ENCODE data around the gene PLA2G3. TPM values are rescaled to one million over a fixed set of nuclear protein-coding genes. Genes with fewer than 3 reads are reported as not detected.
A peak's percentile ranks its signal among the peaks of the same experiment; 100 is the strongest.

The PLA2G3 gene
- total RNA-seq, 1 experiment from 2014 or later, result not detected

DNA sequence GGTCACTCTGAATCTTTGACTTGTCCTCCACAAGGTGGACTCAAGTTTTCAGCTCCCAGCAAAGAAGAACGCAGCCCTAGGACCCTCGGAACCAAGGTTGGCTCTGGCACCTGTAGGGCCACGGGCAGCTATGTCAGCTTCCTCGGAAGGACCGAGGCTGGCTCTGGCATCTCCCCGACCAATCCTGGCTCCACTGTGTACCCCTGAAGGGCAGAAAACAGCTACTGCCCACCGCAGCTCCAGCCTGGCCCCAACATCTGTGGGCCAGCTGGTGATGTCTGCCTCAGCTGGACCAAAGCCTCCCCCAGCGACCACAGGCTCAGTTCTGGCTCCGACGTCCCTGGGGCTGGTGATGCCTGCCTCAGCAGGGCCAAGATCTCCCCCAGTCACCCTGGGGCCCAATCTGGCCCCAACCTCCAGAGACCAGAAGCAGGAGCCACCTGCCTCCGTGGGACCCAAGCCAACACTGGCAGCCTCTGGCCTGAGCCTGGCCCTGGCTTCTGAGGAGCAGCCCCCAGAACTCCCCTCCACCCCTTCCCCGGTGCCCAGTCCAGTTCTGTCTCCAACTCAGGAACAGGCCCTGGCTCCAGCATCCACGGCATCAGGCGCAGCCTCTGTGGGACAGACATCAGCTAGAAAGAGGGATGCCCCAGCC is 15.4 kb downstream of the PLA2G3 start:
- H3K27ac ChIP-seq (ENCODE audit: low read length), result no peak overlapping the region
- in situ Hi-C loops (cut with HindIII; ENCODE audit: low pct_unique_long_range_greater_than_20kb, low sequenced_read_pairs), result no loop called here
- no peaks in the 10 kb centered on the region for H3K27me3 ChIP-seq (ENCODE audit: control insufficient read depth, insufficient read depth, low read length)
- ChIA-PET CTCF (no interaction called here), POLR2A (interaction anchor here (0.6 kb wide), 1 partner anchor 198 kb away, joined by 3 read pairs; no protein-coding TSS in a partner anchor)
- no peak for DNase-seq (ENCODE audit: low read depth, low spot score)
- H3K4me1 ChIP-seq (ENCODE audit: control insufficient read depth, insufficient read depth, low read length), result no peaks in the 10 kb centered on the region
- no peaks in the 10 kb centered on the region for H3K36me3 ChIP-seq (ENCODE audit: control insufficient read depth, insufficient read depth, low read length)
- no TSS peak for BruUV-seq (replicated peaks)
- TF ChIP-seq POLR2AphosphoS5 (IDR thresholded peaks at IDR 0.05; ENCODE audit: low read depth, low read length), result no peak
- TF ChIP-seq, protein P1, sequence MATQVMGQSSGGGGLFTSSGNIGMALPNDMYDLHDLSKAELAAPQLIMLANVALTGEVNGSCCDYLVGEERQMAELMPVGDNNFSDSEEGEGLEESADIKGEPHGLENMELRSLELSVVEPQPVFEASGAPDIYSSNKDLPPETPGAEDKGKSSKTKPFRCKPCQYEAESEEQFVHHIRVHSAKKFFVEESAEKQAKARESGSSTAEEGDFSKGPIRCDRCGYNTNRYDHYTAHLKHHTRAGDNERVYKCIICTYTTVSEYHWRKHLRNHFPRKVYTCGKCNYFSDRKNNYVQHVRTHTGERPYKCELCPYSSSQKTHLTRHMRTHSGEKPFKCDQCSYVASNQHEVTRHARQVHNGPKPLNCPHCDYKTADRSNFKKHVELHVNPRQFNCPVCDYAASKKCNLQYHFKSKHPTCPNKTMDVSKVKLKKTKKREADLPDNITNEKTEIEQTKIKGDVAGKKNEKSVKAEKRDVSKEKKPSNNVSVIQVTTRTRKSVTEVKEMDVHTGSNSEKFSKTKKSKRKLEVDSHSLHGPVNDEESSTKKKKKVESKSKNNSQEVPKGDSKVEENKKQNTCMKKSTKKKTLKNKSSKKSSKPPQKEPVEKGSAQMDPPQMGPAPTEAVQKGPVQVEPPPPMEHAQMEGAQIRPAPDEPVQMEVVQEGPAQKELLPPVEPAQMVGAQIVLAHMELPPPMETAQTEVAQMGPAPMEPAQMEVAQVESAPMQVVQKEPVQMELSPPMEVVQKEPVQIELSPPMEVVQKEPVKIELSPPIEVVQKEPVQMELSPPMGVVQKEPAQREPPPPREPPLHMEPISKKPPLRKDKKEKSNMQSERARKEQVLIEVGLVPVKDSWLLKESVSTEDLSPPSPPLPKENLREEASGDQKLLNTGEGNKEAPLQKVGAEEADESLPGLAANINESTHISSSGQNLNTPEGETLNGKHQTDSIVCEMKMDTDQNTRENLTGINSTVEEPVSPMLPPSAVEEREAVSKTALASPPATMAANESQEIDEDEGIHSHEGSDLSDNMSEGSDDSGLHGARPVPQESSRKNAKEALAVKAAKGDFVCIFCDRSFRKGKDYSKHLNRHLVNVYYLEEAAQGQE (IDR thresholded peaks at IDR 0.05; ENCODE audit: insufficient read depth in 1 of 2, low read depth in 2 of 2, low read length in 1 of 2), result no peak
- TF ChIP-seq SIN3A (IDR thresholded peaks at IDR 0.05; ENCODE audit: borderline replicate concordance, insufficient read depth, low read depth, low read length), result no peak
- no peak for TF ChIP-seq TCF7L2 (IDR thresholded peaks at IDR 0.05; ENCODE audit: low read depth, low read length)
- TF ChIP-seq, protein P2, sequence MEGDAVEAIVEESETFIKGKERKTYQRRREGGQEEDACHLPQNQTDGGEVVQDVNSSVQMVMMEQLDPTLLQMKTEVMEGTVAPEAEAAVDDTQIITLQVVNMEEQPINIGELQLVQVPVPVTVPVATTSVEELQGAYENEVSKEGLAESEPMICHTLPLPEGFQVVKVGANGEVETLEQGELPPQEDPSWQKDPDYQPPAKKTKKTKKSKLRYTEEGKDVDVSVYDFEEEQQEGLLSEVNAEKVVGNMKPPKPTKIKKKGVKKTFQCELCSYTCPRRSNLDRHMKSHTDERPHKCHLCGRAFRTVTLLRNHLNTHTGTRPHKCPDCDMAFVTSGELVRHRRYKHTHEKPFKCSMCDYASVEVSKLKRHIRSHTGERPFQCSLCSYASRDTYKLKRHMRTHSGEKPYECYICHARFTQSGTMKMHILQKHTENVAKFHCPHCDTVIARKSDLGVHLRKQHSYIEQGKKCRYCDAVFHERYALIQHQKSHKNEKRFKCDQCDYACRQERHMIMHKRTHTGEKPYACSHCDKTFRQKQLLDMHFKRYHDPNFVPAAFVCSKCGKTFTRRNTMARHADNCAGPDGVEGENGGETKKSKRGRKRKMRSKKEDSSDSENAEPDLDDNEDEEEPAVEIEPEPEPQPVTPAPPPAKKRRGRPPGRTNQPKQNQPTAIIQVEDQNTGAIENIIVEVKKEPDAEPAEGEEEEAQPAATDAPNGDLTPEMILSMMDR (IDR thresholded peaks at IDR 0.05), result no peak
- H3K4me3 ChIP-seq (ENCODE audit: low read depth in 2 of 2, low read length in 2 of 2), result no peak overlapping the region
- H3K9me3 ChIP-seq (ENCODE audit: control insufficient read depth, insufficient read depth, low read depth, low read length), result no peaks in the 10 kb centered on the region
- ATAC-seq, result peak; percentile 36; the same call in 1 of the 2 replicates
- intact Hi-C loops (cut with micrococcal nuclease; ENCODE audit: unreplicated experiment), result no loop called here

DNA sequence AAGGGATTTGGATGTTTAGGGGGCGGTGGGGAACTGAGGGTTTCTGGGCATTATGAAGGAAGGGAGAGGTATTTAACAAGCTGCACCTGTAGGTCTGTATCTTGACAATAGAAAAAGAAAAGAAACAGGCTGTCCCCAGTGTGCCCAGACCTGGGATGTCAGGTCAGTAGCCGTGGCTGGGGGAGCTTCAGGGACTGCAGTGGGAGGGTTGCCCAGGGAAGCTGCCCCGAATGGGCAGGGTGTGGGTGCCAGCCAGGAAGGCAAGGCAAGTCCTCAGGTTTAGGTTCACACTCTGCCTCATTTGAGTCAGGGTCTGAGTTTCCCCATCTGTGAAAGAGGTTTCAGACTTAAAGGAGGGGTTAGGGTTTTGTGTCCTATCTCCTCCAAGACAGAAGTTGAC is 16.0 kb downstream of the PLA2G3 start:
- no peak overlapping the region for H3K27ac ChIP-seq (ENCODE audit: low read length)
- POLR2A ChIA-PET, result interaction anchor here (0.6 kb wide), 1 partner anchor 199 kb away, joined by 3 read pairs; no protein-coding TSS in a partner anchor

More for the DNA sequence above, 16.0 kb downstream of the PLA2G3 start:
- Histone ChIP-seq H3K4me1 (ENCODE audit: control insufficient read depth, insufficient read depth, low read length) (no peaks in the 10 kb centered on the region), H3K9me3 (ENCODE audit: control insufficient read depth, insufficient read depth, low read depth, low read length) (no peaks in the 10 kb centered on the region), H3K27me3 (ENCODE audit: control insufficient read depth, insufficient read depth, low read length) (no peaks in the 10 kb centered on the region), H3K36me3 (ENCODE audit: control insufficient read depth, insufficient read depth, low read length) (no peaks in the 10 kb centered on the region), H3K4me3 (ENCODE audit: low read depth in 2 of 2, low read length in 2 of 2) (no peak overlapping the region)
- CTCF ChIA-PET, result interaction anchor here (0.6 kb wide), 2 partner anchors 10 to 17 kb away, joined by 4 to 5 read pairs; partner anchors contain the start of gene SELENOM
- in situ Hi-C loops (cut with HindIII; ENCODE audit: low pct_unique_long_range_greater_than_20kb, low sequenced_read_pairs), result no loop called here
- TF ChIP-seq, protein P2 (IDR thresholded peaks at IDR 0.05), result no peak
- TF ChIP-seq SIN3A (IDR thresholded peaks at IDR 0.05; ENCODE audit: borderline replicate concordance, insufficient read depth, low read depth, low read length), result no peak
- TF ChIP-seq TCF7L2 (IDR thresholded peaks at IDR 0.05; ENCODE audit: low read depth, low read length), result no peak
- TF ChIP-seq POLR2AphosphoS5 (IDR thresholded peaks at IDR 0.05; ENCODE audit: low read depth, low read length), result no peak
- TF ChIP-seq, protein P1 (IDR thresholded peaks at IDR 0.05; ENCODE audit: insufficient read depth in 1 of 2, low read depth in 2 of 2, low read length in 1 of 2), result no peak
- BruUV-seq (replicated peaks), result no TSS peak
- no peak for ATAC-seq
- no peak for DNase-seq (ENCODE audit: low read depth, low spot score)
- intact Hi-C loops (cut with micrococcal nuclease; ENCODE audit: unreplicated experiment), result no loop called here

Measured in Panc1 (cell line).